DND-41 (cell line): Measurements from ENCODE around the gene MIEF2.

Experiments
- EZH2 ChIP-seq: IDR thresholded peaks from 3 replicates; pipeline ENCODE4 v1.6.1; 2012; ENCODE audit warnings: borderline replicate concordance, low read depth, mild to moderate bottlenecking, moderate library complexity, low read length, inconsistent platforms; ENCODE audit not compliant: severe bottlenecking
- TF ChIP-seq, protein P1 (sequence below): IDR thresholded peaks from 2 replicates; pipeline ENCODE4 v1.5.1; 2012; ENCODE audit warnings: borderline replicate concordance, low read length, moderate library complexity, mild to moderate bottlenecking; ENCODE audit not compliant: poor library complexity, severe bottlenecking; ENCODE audit errors: extremely low read depth

DNA sequence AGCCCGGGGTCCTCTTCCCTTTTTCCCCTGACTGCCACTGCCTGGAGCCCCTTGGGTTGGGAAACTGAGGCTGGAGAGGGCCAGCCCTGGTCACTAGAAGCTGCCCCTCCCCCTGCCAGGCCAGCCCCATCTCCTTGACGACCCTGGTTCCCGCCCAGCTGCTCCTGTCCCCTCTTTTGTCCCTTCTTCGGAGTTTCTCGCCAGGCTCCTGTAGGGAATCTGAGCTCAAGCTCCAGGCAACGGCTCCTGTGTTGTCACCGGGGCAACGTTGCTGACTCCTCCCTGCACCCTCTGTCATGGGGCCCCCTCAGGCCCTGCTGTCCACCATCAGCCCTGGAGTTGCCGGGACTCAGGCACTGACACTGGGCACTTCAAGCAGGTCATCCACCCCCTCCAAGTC is 29.3 kb upstream of the MIEF2 start:
- TF ChIP-seq, protein P1, sequence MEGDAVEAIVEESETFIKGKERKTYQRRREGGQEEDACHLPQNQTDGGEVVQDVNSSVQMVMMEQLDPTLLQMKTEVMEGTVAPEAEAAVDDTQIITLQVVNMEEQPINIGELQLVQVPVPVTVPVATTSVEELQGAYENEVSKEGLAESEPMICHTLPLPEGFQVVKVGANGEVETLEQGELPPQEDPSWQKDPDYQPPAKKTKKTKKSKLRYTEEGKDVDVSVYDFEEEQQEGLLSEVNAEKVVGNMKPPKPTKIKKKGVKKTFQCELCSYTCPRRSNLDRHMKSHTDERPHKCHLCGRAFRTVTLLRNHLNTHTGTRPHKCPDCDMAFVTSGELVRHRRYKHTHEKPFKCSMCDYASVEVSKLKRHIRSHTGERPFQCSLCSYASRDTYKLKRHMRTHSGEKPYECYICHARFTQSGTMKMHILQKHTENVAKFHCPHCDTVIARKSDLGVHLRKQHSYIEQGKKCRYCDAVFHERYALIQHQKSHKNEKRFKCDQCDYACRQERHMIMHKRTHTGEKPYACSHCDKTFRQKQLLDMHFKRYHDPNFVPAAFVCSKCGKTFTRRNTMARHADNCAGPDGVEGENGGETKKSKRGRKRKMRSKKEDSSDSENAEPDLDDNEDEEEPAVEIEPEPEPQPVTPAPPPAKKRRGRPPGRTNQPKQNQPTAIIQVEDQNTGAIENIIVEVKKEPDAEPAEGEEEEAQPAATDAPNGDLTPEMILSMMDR = no peak
- TF ChIP-seq EZH2 = no peak
